CD14-positive monocyte (primary cell): ENCODE data around the gene CLPX. TPM values are rescaled to one million over a fixed set of nuclear protein-coding genes. Genes with fewer than 3 reads are reported as not detected.
"Not testable (repeated sequence)": the region's sequence is repeated elsewhere in the genome, so short reads cannot be mapped to it uniquely, and the experiment has no call there.

Experiments used
- DNase-seq, 3 donors: peaks; one replicate each; pipeline ENCODE4 v3.0.0-alpha.2; 2011 to 2022
- H2AFZ ChIP-seq: 2 replicates; pipeline ENCODE4 v1.6.0; 2012; ENCODE audit warnings: mild to moderate bottlenecking, low read depth, low read length, inconsistent platforms; ENCODE audit not compliant: insufficient read depth, poor library complexity, severe bottlenecking
- H3K27ac ChIP-seq, 2 donors: 1 replicate in 1 of 2; 2 replicates in 1 of 2; pipeline ENCODE4 v1.5.1; 2012 to 2013; ENCODE audit warnings: low read length in 2 of 2, control low read depth in 1 of 2, inconsistent platforms in 1 of 2, low read depth in 1 of 2, mild to moderate bottlenecking in 1 of 2
- H3K27me3 ChIP-seq, 2 donors: one replicate each; pipeline versions ENCODE4 v1.6.0 to v1.6.1; 2011 to 2013; ENCODE audit warnings: low read length in 2 of 2; ENCODE audit not compliant: control insufficient read depth in 2 of 2, insufficient read depth in 2 of 2
- H3K36me3 ChIP-seq, 2 donors: replicated peaks in 1 of 2; 1 replicate in 1 of 2; 2 replicates in 1 of 2; pipeline versions ENCODE4 v1.5.1 to v1.6.1; 2012 to 2013; ENCODE audit warnings: low read length in 2 of 2, control low read depth in 1 of 2, inconsistent platforms in 1 of 2, mild to moderate bottlenecking in 1 of 2; ENCODE audit not compliant: insufficient read depth in 2 of 2, control insufficient read depth in 1 of 2
- H3K4me1 ChIP-seq, 2 donors: 1 replicate in 1 of 2; 2 replicates in 1 of 2; pipeline versions ENCODE4 v1.5.1 to v1.6.1; 2012 to 2013; ENCODE audit warnings: low read length in 2 of 2, control low read depth in 1 of 2, inconsistent platforms in 1 of 2, mild to moderate bottlenecking in 1 of 2, moderate library complexity in 1 of 2; ENCODE audit not compliant: insufficient read depth in 2 of 2, control insufficient read depth in 1 of 2
- H3K4me2 ChIP-seq: replicated peaks from 2 replicates; pipeline ENCODE3; 2012; ENCODE audit warnings: low read length, moderate library complexity, mild to moderate bottlenecking; ENCODE audit not compliant: poor library complexity, severe bottlenecking; ENCODE audit errors: extremely low read depth
- H3K4me3 ChIP-seq, 3 experiments: fragments of 200-600 bp in 1 of 3; sonication (generic) in 1 of 3; replicated peaks in 1 of 3; 1 replicate in 2 of 3; 2 replicates in 1 of 3; pipeline ENCODE4 v1.5.1; 2011 to 2013; ENCODE audit warnings: low read length in 3 of 3, mild to moderate bottlenecking in 3 of 3, control low read depth in 2 of 3, low read depth in 2 of 3, inconsistent platforms in 1 of 3, moderate library complexity in 1 of 3
- H3K79me2 ChIP-seq: 2 replicates; pipeline ENCODE4 v1.6.0; 2012; ENCODE audit warnings: mild to moderate bottlenecking, control low read depth, inconsistent platforms, low read length, moderate library complexity; ENCODE audit not compliant: insufficient read depth
- H3K9ac ChIP-seq: 2 replicates; pipeline ENCODE4 v1.6.0; 2017; ENCODE audit warnings: low read length, mild to moderate bottlenecking; ENCODE audit not compliant: insufficient read depth, poor library complexity, severe bottlenecking
- H3K9me3 ChIP-seq, 2 donors: replicated peaks in 1 of 2; 1 replicate in 1 of 2; 2 replicates in 1 of 2; pipeline versions ENCODE4 v1.5.1 to v1.6.1; 2012 to 2013; ENCODE audit warnings: low read length in 2 of 2, control low read depth in 1 of 2; ENCODE audit not compliant: control insufficient read depth in 1 of 2, insufficient read depth in 1 of 2
- H4K20me1 ChIP-seq: 2 replicates; pipeline ENCODE4 v1.6.0; 2012; ENCODE audit warnings: mild to moderate bottlenecking, low read length, control low read depth, moderate library complexity; ENCODE audit not compliant: insufficient read depth
- H3K27ac Mint-ChIP-seq, 7 donors: one replicate each; pipeline ENCODE4 v1.8.0; 2020; ENCODE audit warnings: mild to moderate bottlenecking in 7 of 7, mixed read lengths in 7 of 7, moderate library complexity in 6 of 7, inconsistent platforms in 2 of 7
- H3K27me3 Mint-ChIP-seq, 3 donors: one replicate each; pipeline ENCODE4 v1.8.0; 2021 to 2022; ENCODE audit warnings: low read depth in 3 of 3, mild to moderate bottlenecking in 3 of 3, mixed read lengths in 3 of 3, moderate library complexity in 3 of 3, inconsistent platforms in 1 of 3
- H3K36me3 Mint-ChIP-seq, 2 donors: one replicate each; pipeline ENCODE4 v1.8.0; 2020; ENCODE audit warnings: mixed read lengths in 2 of 2, inconsistent platforms in 1 of 2, mild to moderate bottlenecking in 1 of 2
- H3K4me1 Mint-ChIP-seq: one replicate; pipeline ENCODE4 v1.8.0; 2020; ENCODE audit warnings: mild to moderate bottlenecking, mixed read lengths
- H3K4me3 Mint-ChIP-seq, 2 donors: one replicate each; pipeline ENCODE4 v1.8.0; 2020; ENCODE audit warnings: mild to moderate bottlenecking in 2 of 2, mixed read lengths in 2 of 2, moderate library complexity in 1 of 2
- H3K9me3 Mint-ChIP-seq, 7 donors: one replicate each; pipeline ENCODE4 v1.8.0; 2020 to 2022; ENCODE audit warnings: mixed read lengths in 7 of 7, mild to moderate bottlenecking in 6 of 7, moderate library complexity in 6 of 7, inconsistent platforms in 2 of 7
- WGBS: methylation state at CpG from one replicate; pipeline ENCODE4 v1.1.5; 2013; ENCODE audit warnings: missing lambda C conversion rate; ENCODE audit not compliant: insufficient coverage; 5-methylcytosine and 5-hydroxymethylcytosine counted together
- intact Hi-C, 2 donors: fragments of 100-400 bp; cut with micrococcal nuclease; formaldehyde crosslinking; loops; one replicate each; pipeline versions ENCODE4 v1.15.0 to v1.15.1; 2023
- polyA plus RNA-seq, 3 donors: library from polyadenylated mRNA; depleted of rRNA in 1 of 3; unstranded in 2 of 3; stranded (reverse) in 1 of 3; fragments of 300-500 nt in 2 of 3; fragments of >200 nt in 1 of 3; fragmentation: Illumina TruSeq in 2 of 3; gene quantifications; 1 replicate in 2 of 3; 2 replicates in 1 of 3; pipeline ENCODE4 v1.2.3, GENCODE V29; 2012 to 2021
- TF ChIP-seq, protein P1 (sequence below): fragments of 200-600 bp; IDR thresholded peaks from one replicate; pipeline ENCODE4 v1.8.0; 2022; ENCODE audit warnings: antibody characterized with exemption, mild to moderate bottlenecking

CLPX gene
- polyA plus RNA-seq, 3 donors, result 15.2 to 24.9 (median 20.0) TPM

DNA sequence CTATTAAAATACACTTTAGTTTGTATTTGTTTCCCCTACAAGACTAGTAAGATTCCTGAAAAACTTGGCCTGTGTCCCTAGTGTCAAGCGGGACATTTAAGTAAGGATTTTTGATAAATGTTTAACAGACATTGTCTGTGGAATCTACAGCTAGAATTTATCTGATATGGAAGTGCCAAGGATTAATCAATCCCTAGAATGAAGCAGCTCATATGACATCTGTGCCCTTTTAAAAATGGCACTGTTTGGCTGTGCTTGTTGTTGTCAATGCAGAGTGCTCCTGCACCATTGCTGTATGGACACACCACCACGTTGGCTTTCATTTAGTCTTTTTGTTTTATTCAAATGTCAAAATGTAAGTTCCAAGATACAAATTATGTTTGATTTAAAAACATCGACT lies 37.2 kb downstream of the CLPX start:
- Histone ChIP-seq H2AFZ (no peak overlapping the region), H3K9ac (no peak overlapping the region), H3K36me3 (peaks cover 40 to 58% of the 10 kb centered on the region in 2 donors), H3K4me2 (no peak overlapping the region), H3K27me3 (no peaks in the 10 kb centered on the region), H4K20me1 (no peaks in the 10 kb centered on the region), H3K79me2 (no peaks in the 10 kb centered on the region), H3K4me1 (no peaks in the 10 kb centered on the region), H3K27ac (no peak overlapping the region), H3K4me3 (no peak overlapping the region), H3K9me3 (no peaks in the 10 kb centered on the region)
- no peak overlapping the region for H3K4me3 Mint-ChIP-seq
- TF ChIP-seq, protein P1, sequence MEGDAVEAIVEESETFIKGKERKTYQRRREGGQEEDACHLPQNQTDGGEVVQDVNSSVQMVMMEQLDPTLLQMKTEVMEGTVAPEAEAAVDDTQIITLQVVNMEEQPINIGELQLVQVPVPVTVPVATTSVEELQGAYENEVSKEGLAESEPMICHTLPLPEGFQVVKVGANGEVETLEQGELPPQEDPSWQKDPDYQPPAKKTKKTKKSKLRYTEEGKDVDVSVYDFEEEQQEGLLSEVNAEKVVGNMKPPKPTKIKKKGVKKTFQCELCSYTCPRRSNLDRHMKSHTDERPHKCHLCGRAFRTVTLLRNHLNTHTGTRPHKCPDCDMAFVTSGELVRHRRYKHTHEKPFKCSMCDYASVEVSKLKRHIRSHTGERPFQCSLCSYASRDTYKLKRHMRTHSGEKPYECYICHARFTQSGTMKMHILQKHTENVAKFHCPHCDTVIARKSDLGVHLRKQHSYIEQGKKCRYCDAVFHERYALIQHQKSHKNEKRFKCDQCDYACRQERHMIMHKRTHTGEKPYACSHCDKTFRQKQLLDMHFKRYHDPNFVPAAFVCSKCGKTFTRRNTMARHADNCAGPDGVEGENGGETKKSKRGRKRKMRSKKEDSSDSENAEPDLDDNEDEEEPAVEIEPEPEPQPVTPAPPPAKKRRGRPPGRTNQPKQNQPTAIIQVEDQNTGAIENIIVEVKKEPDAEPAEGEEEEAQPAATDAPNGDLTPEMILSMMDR, result no peak
- H3K27ac Mint-ChIP-seq, result no peak overlapping the region
- H3K9me3 Mint-ChIP-seq, result no peaks in the 10 kb centered on the region
- peaks cover 31 to 50% of the 10 kb centered on the region in 2 donors for H3K36me3 Mint-ChIP-seq
- intact Hi-C loops, result no loop called here
- no peak for DNase-seq
- no peaks in the 10 kb centered on the region for H3K4me1 Mint-ChIP-seq
- WGBS, result 100% methylated on average over 1 of the region's 3 CpGs
- H3K27me3 Mint-ChIP-seq, result no peaks in the 10 kb centered on the region

DNA sequence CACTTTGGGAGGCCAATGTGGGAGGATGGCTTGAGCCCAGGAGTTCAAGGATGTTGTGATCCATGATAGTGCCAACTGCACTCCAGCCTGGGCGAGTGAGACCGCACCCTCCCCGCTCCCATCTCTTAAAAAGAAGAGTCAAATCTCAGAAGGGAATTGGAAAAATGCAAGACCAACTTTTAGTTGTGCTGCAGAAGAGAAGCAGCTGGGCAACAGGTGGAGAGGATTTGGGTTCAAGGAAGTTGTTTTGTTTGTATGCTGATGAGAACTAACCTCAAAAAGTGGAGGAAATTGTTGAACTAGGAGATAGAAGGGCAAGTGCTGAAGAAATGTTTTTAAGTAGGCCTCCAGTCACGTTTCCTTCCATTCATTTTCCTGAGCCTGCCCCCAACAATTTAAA lies 38.7 kb downstream of the CLPX start:
- Histone ChIP-seq H3K27ac (no peak overlapping the region), H3K27me3 (no peaks in the 10 kb centered on the region), H3K4me1 (no peaks in the 10 kb centered on the region), H3K79me2 (no peaks in the 10 kb centered on the region), H3K4me3 (no peak overlapping the region), H3K36me3 (peaks cover 28 to 45% of the 10 kb centered on the region in 2 donors), H3K9ac (no peak overlapping the region), H2AFZ (no peak overlapping the region), H3K4me2 (no peak overlapping the region), H4K20me1 (no peaks in the 10 kb centered on the region), H3K9me3 (no peaks in the 10 kb centered on the region)
- Mint-ChIP-seq H3K27me3 (peaks cover 0 to 1% (median 0%) of the 10 kb centered on the region in 3 donors), H3K4me3 (no peak overlapping the region), H3K4me1 (no peaks in the 10 kb centered on the region), H3K27ac (peak overlapping the region in 2 of 7 donors; percentile 4 to 54), H3K9me3 (no peaks in the 10 kb centered on the region), H3K36me3 (peaks cover 23 to 37% of the 10 kb centered on the region in 2 donors)
- WGBS, result no CpG with 5 or more reads among the region's 4 CpGs
- TF ChIP-seq, protein P1, result no peak
- intact Hi-C loops, result no loop called here
- DNase-seq, result no peak

DNA sequence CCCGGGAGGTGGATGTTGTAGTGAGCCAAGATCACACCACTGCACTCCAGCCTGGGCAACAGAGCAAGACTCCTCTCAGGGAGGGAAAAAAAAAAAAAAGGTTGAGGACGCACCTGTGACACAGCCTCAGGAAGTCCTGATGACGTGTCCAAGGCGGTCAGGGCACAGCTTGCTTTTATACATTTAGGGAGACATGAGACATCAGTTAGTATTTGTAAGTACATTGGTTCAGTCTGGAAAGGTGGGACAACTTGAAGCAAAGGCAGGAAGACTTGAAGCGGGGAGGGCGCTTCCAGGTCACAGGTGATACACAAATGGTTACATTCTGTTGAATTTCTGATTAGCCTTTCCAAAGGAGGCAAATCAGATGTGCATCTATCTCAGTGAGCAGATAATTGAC lies 46.5 kb downstream of the CLPX start:
- WGBS, result 100% methylated on average over 5 of the region's 6 CpGs
- H3K4me2 ChIP-seq, DNase-seq, intact Hi-C loops, H3K36me3 Mint-ChIP-seq, H3K27ac Mint-ChIP-seq, H3K79me2 ChIP-seq, H3K27me3 Mint-ChIP-seq, H2AFZ ChIP-seq, H3K27me3 ChIP-seq, H3K4me3 ChIP-seq, H3K9me3 ChIP-seq, H3K4me1 ChIP-seq, H3K4me1 Mint-ChIP-seq, H3K4me3 Mint-ChIP-seq, H3K36me3 ChIP-seq, H3K27ac ChIP-seq, H4K20me1 ChIP-seq, H3K9ac ChIP-seq: not testable (repeated sequence)
- H3K9me3 Mint-ChIP-seq, result peaks cover 4 to 14% (median 8%) of the 10 kb centered on the region in 7 donors
